Activated CD4-positive, alpha-beta T cell treated with anti-CD3 and anti-CD28 coated beads, Interleukin-2, amount 10 ng/mL, durations not matched to agents 24 days and 14 days (primary cell): ENCODE data around the gene AXDND1. TPM values are rescaled to one million over a fixed set of nuclear protein-coding genes. Genes with fewer than 3 reads are reported as not detected.
"Not testable (repeated sequence)": the region's sequence is repeated elsewhere in the genome, so short reads cannot be mapped to it uniquely, and the experiment has no call there.

Experiments
- DNase-seq: peaks from one replicate; pipeline ENCODE4 v3.0.0; 2022
- H3K27ac Mint-ChIP-seq: one replicate; pipeline ENCODE4 v1.8.0; 2022; ENCODE audit warnings: mild to moderate bottlenecking, mixed read lengths
- H3K27me3 Mint-ChIP-seq: one replicate; pipeline ENCODE4 v1.8.0; 2022; ENCODE audit warnings: mixed read lengths
- H3K36me3 Mint-ChIP-seq: one replicate; pipeline ENCODE4 v1.8.0; 2022; ENCODE audit warnings: low read depth, mild to moderate bottlenecking, mixed read lengths
- H3K4me1 Mint-ChIP-seq: one replicate; pipeline ENCODE4 v1.8.0; 2021; ENCODE audit warnings: mixed read lengths
- H3K4me3 Mint-ChIP-seq: one replicate; pipeline ENCODE4 v1.8.0; 2022; ENCODE audit warnings: mild to moderate bottlenecking, moderate library complexity, mixed read lengths
- H3K9me3 Mint-ChIP-seq: one replicate; pipeline ENCODE4 v1.8.0; 2021; ENCODE audit warnings: mixed read lengths
- intact Hi-C: fragments of 100-400 bp; cut with micrococcal nuclease; formaldehyde crosslinking; loops from one replicate; pipeline ENCODE4 v1.15.1; 2023
- total RNA-seq: library from RNA; stranded (reverse); gene quantifications from 2 replicates; pipeline ENCODE4 v1.2.3, GENCODE V29; 2022

Gene AXDND1
- total RNA-seq, 1 donor from 2014 or later = not detected

- Mint-ChIP-seq H3K9me3 (no peaks in the 10 kb centered on the region), H3K27ac (no peak overlapping the region), H3K36me3 (peaks cover 43% of the 10 kb centered on the region), H3K27me3 (no peaks in the 10 kb centered on the region), H3K4me1 (peaks cover 2% of the 10 kb centered on the region), H3K4me3 (no peak overlapping the region)
- intact Hi-C loops = no loop called here
- DNase-seq = no peak
Measured at GRCh38 chr1:179341943-179342547, 23.7 kb upstream of the AXDND1 start.

- H3K9me3 Mint-ChIP-seq = no peaks in the 10 kb centered on the region
- no peak overlapping the region for H3K27ac Mint-ChIP-seq
- intact Hi-C loops = no loop called here
- H3K27me3 Mint-ChIP-seq = no peaks in the 10 kb centered on the region
- peaks cover 2% of the 10 kb centered on the region for H3K4me1 Mint-ChIP-seq
- DNase-seq = no peak
- no peak overlapping the region for H3K4me3 Mint-ChIP-seq
- peaks cover 45% of the 10 kb centered on the region for H3K36me3 Mint-ChIP-seq
Measured at GRCh38 chr1:179342740-179343404, 22.9 kb upstream of the AXDND1 start.

DNA sequence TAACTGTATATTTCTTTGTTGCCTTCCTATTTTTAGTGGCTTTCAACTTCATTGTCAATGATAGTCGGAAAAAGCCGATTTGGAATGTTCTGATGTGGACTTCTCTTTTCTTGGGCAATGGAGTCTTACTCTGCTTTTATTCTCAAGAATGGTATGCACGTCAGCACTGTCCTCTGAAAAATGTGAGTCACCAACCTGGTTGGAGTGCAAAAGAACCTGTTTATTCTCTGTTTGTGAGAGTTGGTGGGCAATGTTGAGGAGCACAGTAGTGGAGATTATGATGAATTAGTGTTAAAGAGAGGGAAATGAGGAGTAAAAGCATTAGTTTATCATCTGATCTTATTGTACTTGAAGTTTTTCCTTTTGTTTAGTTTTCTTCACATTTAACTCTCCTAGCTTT lies 14.5 kb upstream of the AXDND1 start:
- peaks cover 6% of the 10 kb centered on the region for H3K4me1 Mint-ChIP-seq
- H3K4me3 Mint-ChIP-seq = no peak overlapping the region
- intact Hi-C loops = no loop called here
- DNase-seq = no peak
- peaks cover 49% of the 10 kb centered on the region for H3K36me3 Mint-ChIP-seq
- H3K27me3 Mint-ChIP-seq = no peaks in the 10 kb centered on the region
- H3K27ac Mint-ChIP-seq = no peak overlapping the region
- H3K9me3 Mint-ChIP-seq = no peaks in the 10 kb centered on the region

DNA sequence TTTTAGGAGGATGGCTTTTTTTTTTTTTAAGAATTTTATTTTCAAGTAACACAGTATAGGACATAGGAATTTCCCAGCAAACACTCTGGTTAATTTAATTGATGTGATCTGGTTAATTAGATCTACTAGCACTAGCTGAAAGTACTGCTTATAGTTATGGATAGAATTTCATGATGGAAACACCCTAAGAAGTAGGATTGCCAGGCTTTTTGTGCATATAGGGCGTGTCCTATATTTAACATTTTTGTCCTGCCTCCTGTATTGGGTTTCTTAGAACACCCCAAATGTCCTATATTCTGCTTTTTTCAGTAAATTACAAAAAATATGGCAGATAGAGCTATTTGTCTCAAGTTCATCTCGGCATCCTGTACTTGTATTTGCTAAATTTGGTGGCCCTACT lies 13.5 kb upstream of the AXDND1 start:
- intact Hi-C loops = no loop called here
- DNase-seq = no peak
- Mint-ChIP-seq H3K9me3 (no peaks in the 10 kb centered on the region), H3K4me3 (no peak overlapping the region), H3K27ac (no peak overlapping the region), H3K27me3 (no peaks in the 10 kb centered on the region), H3K36me3 (peaks cover 48% of the 10 kb centered on the region), H3K4me1 (peaks cover 6% of the 10 kb centered on the region)

GRCh38 chr1:179353546-179353945 lies 12.2 kb upstream of the AXDND1 start:
- peaks cover 6% of the 10 kb centered on the region for H3K4me1 Mint-ChIP-seq
- intact Hi-C loops = no loop called here
- H3K27ac Mint-ChIP-seq = no peak overlapping the region
- no peak overlapping the region for H3K4me3 Mint-ChIP-seq
- no peak for DNase-seq
- H3K9me3 Mint-ChIP-seq = no peaks in the 10 kb centered on the region
- peaks cover 41% of the 10 kb centered on the region for H3K36me3 Mint-ChIP-seq
- no peaks in the 10 kb centered on the region for H3K27me3 Mint-ChIP-seq

- not testable (repeated sequence) for H3K27ac Mint-ChIP-seq, H3K9me3 Mint-ChIP-seq, H3K4me1 Mint-ChIP-seq, H3K4me3 Mint-ChIP-seq, H3K36me3 Mint-ChIP-seq, H3K27me3 Mint-ChIP-seq
- intact Hi-C loops = loop anchor here (10.0 kb wide), 1 partner anchor 793 kb away; the partner anchor contains the start of gene QSOX1
- DNase-seq = peak; percentile 40
Measured at GRCh38 chr1:179361631-179362030, 4.1 kb upstream of the AXDND1 start.

- no peaks in the 10 kb centered on the region for H3K9me3 Mint-ChIP-seq
- H3K36me3 Mint-ChIP-seq = peaks cover 2% of the 10 kb centered on the region
- H3K4me3 Mint-ChIP-seq = peak overlapping the region; percentile 96
- no peak for DNase-seq
- peaks cover 9% of the 10 kb centered on the region for H3K4me1 Mint-ChIP-seq
- intact Hi-C loops = loop anchor here (1.0 to 10.0 kb wide), 6 partner anchors 73 to 824 kb away; partner anchors contain the start of genes ABL2, FAM20B, QSOX1 and SOAT1
- H3K27ac Mint-ChIP-seq = peak overlapping the region; percentile 97
- peaks cover 4% of the 10 kb centered on the region for H3K27me3 Mint-ChIP-seq
Measured at GRCh38 chr1:179366093-179366800, 476 bp downstream of the AXDND1 start.

- Mint-ChIP-seq H3K36me3 (peaks cover 2% of the 10 kb centered on the region), H3K27me3 (peaks cover 14% of the 10 kb centered on the region), H3K4me1 (peaks cover 9% of the 10 kb centered on the region), H3K4me3 (no peak overlapping the region), H3K27ac (no peak overlapping the region), H3K9me3 (no peaks in the 10 kb centered on the region)
- intact Hi-C loops = loop anchor here (1.0 to 10.0 kb wide), 8 partner anchors 119 to 828 kb away; partner anchors contain the start of genes FAM20B and QSOX1
- DNase-seq = peak; percentile 83
Measured at GRCh38 chr1:179369751-179370341, 4.1 kb downstream of the AXDND1 start.

DNA sequence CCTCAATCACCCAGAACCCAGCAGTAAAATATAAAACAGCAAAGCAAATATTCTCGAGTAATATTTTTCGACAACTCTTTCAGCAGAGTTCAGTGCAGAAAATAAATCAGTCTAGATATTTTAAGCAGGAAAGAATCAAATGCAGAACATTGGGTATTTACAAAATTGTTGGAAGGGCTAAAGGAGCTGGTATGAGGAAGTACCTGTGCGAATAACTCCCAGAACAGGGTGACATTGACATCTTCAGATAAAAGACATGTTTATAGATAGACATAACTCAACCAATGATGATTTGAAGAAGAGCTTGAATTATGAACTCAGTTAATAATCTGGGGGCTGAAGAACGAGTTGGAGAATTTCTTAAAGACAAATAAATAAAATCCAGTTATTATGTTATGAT lies 6.4 kb downstream of the AXDND1 start:
- peaks cover 1% of the 10 kb centered on the region for H3K4me1 Mint-ChIP-seq
- H3K4me3 Mint-ChIP-seq = no peak overlapping the region
- no peaks in the 10 kb centered on the region for H3K36me3 Mint-ChIP-seq
- intact Hi-C loops = loop anchor here (10.0 kb wide), 1 partner anchor 367 kb away; no protein-coding TSS in a partner anchor
- peaks cover 14% of the 10 kb centered on the region for H3K27me3 Mint-ChIP-seq
- H3K27ac Mint-ChIP-seq = no peak overlapping the region
- no peak for DNase-seq
- no peaks in the 10 kb centered on the region for H3K9me3 Mint-ChIP-seq

DNA sequence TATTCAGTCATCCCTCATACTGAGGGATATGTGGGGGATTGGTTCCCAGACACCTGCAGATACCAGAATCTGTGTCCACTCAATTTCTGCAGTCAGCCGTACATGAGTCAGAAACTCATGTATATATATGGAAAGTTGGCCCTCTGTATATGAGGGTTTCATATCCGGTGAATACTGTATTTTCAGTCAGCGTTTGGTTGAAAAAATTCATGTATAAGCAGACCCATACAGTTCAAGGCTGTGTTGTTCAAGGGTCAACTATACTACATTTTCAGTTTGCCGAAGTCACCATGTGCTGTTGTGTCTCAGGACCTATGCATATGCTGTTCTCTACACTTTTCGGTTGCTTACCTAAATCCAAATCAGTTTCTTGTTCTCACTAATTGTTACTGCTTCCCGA lies 10.5 kb downstream of the AXDND1 start:
- Mint-ChIP-seq H3K36me3 (no peaks in the 10 kb centered on the region), H3K27ac (no peak overlapping the region), H3K4me3 (no peak overlapping the region), H3K4me1 (no peaks in the 10 kb centered on the region), H3K9me3 (no peaks in the 10 kb centered on the region), H3K27me3 (peaks cover 10% of the 10 kb centered on the region)
- intact Hi-C loops = loop anchor here (10.0 kb wide), 1 partner anchor 371 kb away; no protein-coding TSS in a partner anchor
- no peak for DNase-seq

DNA sequence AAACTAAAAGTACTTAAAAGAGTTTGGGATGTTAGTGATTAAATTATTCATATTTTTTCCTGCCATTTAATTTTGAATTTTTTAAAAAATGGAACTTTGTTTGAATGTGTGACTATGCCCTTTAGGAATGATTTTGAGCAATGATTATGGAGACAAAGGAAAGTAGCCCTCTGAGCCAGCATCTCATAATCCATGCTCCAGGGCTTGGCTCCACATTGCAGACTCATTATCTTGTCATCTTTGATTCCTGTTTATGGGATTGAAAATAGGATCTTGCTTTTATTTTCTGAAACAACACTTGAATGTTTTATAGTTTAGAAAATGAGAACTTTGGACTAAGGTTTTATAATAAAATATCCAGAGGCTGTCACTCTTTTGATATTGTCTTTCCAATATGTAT lies 14.5 kb downstream of the AXDND1 start:
- DNase-seq = no peak
- no peaks in the 10 kb centered on the region for H3K4me1 Mint-ChIP-seq
- no peaks in the 10 kb centered on the region for H3K9me3 Mint-ChIP-seq
- H3K27ac Mint-ChIP-seq = no peak overlapping the region
- H3K36me3 Mint-ChIP-seq = no peaks in the 10 kb centered on the region
- H3K27me3 Mint-ChIP-seq = no peaks in the 10 kb centered on the region
- intact Hi-C loops = no loop called here
- H3K4me3 Mint-ChIP-seq = no peak overlapping the region

- Mint-ChIP-seq H3K36me3 (no peaks in the 10 kb centered on the region), H3K27ac (no peak overlapping the region), H3K9me3 (no peaks in the 10 kb centered on the region), H3K4me3 (no peak overlapping the region), H3K27me3 (peaks cover 2% of the 10 kb centered on the region), H3K4me1 (no peaks in the 10 kb centered on the region)
- intact Hi-C loops = no loop called here
- no peak for DNase-seq
Measured at GRCh38 chr1:179384027-179384426, 18.3 kb downstream of the AXDND1 start.

DNA sequence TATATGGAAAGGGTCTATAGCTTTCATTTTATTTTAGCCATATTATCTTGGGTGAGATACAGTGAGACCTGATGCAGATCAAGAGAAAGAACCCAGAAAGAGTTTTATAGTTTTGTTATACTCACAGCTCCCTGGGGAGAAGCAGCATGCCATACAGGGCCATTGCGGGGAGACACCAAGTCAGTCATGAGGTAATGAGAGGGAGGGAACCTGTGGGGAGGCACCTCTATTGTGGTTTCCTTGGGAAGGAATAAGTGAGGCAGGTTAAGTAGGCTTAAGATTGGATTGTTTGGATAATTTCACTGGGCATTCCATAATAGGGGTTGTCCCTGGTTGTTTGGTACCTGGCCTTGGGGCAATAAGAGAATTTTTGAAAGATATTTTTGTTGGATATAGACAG lies 19.7 kb downstream of the AXDND1 start:
- H3K4me1 Mint-ChIP-seq = no peaks in the 10 kb centered on the region
- H3K9me3 Mint-ChIP-seq = no peaks in the 10 kb centered on the region
- no peak overlapping the region for H3K27ac Mint-ChIP-seq
- no peak overlapping the region for H3K4me3 Mint-ChIP-seq
- peaks cover 2% of the 10 kb centered on the region for H3K27me3 Mint-ChIP-seq
- H3K36me3 Mint-ChIP-seq = no peaks in the 10 kb centered on the region
- intact Hi-C loops = no loop called here
- DNase-seq = no peak

DNA sequence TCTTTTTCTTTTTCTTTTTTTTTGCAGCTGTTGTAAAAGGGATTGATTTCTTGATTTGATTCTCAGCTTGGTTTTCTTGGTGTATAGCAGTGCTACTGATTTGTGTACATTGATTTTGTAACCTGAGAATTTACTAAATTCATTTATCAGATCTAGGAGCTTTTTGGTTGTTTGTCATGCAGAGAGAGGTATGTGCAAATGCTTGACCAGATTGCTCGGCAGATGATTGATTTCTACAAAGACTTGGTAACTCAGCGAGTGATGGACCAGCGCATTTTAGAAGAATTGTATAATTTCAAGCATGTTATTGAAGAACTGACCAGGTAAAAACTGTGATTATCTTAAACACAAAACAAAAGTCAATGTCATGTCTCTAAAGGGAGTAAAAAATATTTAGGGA lies 27.9 kb downstream of the AXDND1 start:
- Mint-ChIP-seq H3K27me3 (no peaks in the 10 kb centered on the region), H3K4me3 (no peak overlapping the region), H3K36me3 (no peaks in the 10 kb centered on the region), H3K27ac (no peak overlapping the region), H3K9me3 (peaks cover 14% of the 10 kb centered on the region), H3K4me1 (no peaks in the 10 kb centered on the region)
- intact Hi-C loops = no loop called here
- DNase-seq = no peak
